NCI-H2081 (cell line): ENCODE results near the gene KAT5.
"Not testable (repeated sequence)": the region's sequence is repeated elsewhere in the genome, so short reads cannot be mapped to it uniquely, and the experiment has no call there.

ENCODE experiments used
- DNase-seq, 2 experiments: peaks; one replicate each; lab custom pipeline; 2025; lab: John Stamatoyannopoulos, UW

KAT5 gene

DNA sequence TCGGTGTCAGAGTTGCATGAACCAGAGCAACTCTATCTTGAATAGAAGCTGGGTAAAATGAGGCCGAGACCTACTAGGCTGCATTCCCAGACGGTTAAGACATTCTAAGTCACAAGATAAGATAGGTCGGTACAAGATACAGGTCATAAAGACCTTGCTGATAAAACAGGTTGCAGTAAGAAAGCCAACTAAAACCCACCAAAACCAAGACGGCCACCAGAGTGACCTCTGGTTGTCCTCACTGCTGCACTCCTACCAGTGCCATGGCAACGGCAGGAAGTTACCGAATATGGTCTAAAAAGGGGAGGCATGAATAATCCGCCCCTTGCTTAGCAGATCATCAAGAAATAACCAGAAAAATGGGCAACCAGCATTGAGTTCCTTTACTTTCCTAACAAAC is 2.4 kb upstream of the KAT5 start:
- no peak for DNase-seq

DNA sequence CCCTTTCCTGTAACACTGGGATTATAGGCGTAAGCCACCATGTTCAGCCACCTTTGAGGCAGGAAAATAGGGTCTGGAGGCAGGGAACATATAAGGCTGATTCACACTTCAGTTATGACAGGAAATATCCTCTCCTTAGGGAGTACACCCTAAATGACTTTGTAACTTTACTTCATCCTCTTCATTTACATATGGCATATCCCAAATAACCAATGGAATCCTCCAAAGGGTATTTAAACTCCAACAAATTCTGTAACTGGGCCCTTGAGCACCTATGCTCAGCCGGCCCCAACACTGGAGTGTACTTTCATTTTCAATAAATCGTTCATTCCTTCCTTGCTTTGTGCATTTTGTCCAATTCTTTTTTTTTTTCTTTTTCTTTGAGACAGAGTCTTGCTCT is 1.6 kb upstream of the KAT5 start:
- DNase-seq, result no peak

GRCh38 chr11:65712633-65713076 is 603 bp downstream of the KAT5 start:
- DNase-seq, result no peak

- no peak for DNase-seq
These were observed 1.3 kb downstream of the KAT5 start for GRCh38 chr11:65713212-65713969.

GRCh38 chr11:65714433-65714832 is 2.4 kb downstream of the KAT5 start:
- DNase-seq, result no peak

DNA sequence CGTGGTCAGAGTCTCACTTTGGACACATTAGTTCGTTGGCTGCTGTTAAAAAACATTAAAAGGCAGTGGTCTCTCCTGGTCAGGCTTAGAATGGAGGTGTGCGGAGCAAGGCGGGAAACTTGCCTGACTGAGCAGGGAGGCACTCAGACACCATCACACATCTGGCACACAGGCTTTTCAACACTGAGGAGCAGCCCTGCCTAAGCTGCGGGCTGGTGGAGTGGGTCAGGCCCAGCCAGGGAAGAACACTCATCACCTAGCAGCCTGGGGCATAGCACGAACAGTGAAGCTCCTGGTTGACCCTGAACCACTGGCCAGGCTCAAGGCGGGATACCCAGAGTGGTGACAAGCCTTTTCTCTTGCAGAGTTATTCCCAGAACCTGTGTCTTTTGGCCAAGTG is 4.2 kb downstream of the KAT5 start:
- DNase-seq, result no peak

DNA sequence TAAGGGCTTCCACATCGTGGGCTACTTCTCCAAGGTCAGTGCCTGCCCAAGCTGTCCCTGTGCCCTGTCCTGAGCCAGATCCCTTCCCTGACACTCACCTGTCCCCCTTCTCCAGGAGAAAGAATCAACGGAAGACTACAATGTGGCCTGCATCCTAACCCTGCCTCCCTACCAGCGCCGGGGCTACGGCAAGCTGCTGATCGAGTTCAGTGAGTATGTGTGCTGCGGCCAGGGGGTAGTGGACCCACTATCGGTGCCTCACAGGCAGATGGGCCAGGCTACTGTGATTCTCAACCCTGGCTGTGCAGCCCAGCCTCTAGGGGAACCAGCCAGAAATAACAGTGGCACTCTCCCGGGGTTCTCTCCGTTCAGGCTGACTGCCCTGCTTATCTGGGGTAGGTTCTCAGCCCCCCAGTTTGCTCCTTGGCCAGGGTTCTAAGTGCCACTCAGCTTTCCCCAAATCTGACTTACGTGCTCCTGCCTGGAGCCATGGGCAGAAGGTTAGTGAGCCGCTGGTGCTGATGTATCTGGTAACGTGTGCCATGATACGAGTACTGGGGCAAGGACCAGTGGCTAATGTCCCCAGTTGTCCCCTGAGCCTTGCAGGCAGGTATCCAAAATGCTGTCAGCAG is 4.8 kb downstream of the KAT5 start:
- no peak for DNase-seq

- DNase-seq, result no peak
These were observed 5.9 kb downstream of the KAT5 start for GRCh38 chr11:65717906-65718305.

GRCh38 chr11:65718531-65718930 is 6.5 kb downstream of the KAT5 start:
- no peak for DNase-seq

DNA sequence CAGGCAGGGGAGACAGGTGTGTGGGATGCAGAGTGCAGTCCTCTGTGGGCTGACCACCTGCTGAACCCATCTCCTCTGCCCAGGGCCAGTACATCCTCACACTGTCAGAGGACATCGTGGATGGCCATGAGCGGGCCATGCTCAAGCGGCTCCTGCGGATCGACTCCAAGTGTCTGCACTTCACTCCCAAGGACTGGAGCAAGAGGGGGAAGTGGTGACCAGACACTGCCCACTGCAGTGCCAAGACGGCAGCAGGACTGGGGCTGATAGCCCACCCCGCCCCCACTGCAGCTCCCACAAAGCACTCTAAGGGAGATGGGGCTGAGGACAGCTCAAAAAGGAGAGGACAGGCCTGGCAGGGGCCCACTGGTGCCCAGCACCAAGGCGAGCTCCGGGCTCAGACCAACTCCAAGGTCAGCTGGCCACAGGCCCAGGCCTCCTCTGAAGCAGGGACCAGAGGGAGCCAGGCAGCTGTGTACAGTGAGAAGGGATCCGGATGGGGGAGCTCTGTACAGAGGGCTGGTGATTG is 7.0 kb downstream of the KAT5 start:
- DNase-seq, result no peak

- peak in 1 of 2 experiments; percentile 30 for DNase-seq
These were observed 7.8 kb downstream of the KAT5 start for GRCh38 chr11:65719871-65720210.

GRCh38 chr11:65720211-65720934 is 8.3 kb downstream of the KAT5 start, which contains the start of gene RNASEH2C:
RNASEH2C (minus strand) TSS chr11:65720798; CDS start chr11:65720758, 40 bp downstream.
- DNase-seq, result peak; percentile 84 to 91

DNA sequence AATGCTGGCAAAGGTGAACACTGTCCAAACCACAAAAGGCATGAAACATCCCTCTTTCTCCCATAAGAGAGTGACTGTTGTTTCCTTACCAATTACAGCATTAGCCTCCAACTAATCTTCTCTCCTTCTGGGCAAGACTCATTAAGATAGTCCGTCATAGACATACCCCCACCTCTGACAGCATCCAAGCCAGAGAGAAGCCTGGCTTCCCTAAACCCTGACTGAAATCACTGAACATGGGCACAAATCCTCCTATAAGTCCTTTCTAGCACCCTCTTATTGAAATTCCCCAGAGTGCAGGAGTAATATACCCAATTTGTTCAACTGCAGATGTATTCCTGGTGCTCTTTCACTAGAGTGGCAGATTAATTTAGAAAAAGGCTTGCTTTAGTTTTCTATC is 10.2 kb downstream of the KAT5 start:
- DNase-seq, result no peak

DNA sequence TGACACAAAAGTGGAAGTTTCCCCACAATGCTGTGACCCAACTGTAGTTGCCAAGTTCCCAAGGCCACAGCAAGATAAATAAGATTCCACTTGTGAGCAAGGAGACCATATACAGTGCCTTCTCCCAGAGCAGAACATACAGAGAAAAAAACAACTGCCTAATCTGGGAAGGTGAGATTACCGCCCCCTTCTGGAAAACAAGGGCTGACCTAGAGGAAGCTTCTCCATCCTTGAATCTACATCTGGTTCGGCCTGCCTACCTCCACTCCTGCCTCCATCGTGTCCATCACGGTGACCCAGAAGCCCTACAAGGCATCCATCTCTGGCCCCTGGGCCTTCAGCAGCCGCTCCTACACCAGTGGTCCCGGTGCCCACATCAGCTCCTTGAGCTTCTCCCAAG is 14.6 kb downstream of the KAT5 start:
- DNase-seq, result no peak

GRCh38 chr11:65727865-65728264 is 15.8 kb downstream of the KAT5 start:
- DNase-seq, result no peak

- no peak for DNase-seq
These were observed 18.4 kb downstream of the KAT5 start for GRCh38 chr11:65730461-65730860.

DNA sequence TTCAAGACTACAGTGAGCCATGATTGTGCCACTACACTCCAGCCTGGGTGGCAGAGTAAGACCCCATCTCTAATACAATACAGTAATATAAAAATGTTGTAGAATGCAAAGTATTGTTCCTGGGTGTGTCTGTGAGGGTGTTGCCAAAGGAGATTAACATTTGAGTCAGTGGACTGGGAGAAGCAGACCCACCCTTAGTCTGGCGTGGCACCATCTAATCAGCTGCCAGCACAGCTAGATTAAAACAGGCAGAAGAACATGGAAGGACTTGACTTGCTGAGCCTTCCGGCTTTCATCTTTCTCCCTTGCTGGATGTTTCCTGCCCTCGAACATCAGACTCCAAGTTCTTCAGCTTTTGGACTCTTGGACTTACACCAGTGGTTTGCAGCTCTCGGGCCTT is 23.1 kb downstream of the KAT5 start:
- DNase-seq, result not testable (repeated sequence)

GRCh38 chr11:65736810-65737209 is 24.8 kb downstream of the KAT5 start:
- no peak for DNase-seq

DNA sequence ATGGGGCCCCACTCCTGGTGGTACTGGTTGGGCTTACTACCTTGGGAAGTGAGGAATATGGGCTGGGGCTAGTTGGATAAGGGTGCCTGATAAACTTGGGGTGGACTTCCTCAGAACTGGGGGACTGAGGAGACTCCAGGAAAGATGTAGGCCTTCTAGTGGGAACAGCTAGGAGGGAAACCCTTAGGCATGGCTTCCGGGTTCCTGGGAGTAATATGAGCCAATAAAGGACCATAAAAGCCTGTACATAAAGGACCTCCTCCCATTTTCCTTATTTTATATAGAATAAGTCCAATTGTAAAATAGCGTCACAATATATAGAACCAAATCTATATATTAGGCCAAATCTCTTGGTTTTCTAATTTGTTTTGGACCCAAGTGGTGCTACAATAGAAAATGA is 27.0 kb downstream of the KAT5 start:
- DNase-seq, result no peak

GRCh38 chr11:65741185-65741584 is 29.1 kb downstream of the KAT5 start:
- DNase-seq, result no peak

GRCh38 chr11:65742353-65742752 is 30.3 kb downstream of the KAT5 start:
- no peak for DNase-seq

DNA sequence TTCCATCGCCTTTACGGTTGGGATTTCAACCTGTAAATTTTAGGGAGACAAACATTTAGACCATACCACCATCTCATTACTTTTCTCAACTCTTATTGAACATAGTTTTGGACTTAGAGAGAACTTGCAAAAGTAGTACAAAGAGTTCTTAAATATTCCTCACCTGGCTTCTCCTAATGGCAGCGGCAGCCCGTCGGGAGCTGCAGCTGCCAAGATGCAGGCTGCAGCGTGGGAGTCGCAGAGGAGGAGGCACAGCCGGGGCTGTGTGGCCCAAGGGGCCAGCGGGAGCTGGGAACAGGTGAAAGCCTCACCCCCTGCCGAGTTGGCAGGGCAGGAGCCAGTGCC is 31.6 kb downstream of the KAT5 start:
- DNase-seq, result no peak
